WTC11 (cell line): ENCODE data around the gene LRRC28.

ENCODE experiments used
- CBFB ChIP-seq: sonication (generic); formaldehyde crosslinking; IDR thresholded peaks from 2 replicates; pipeline ENCODE4 v1.8.1; 2022; ENCODE audit warnings: mild to moderate bottlenecking, low read depth, missing genetic modification reagents
- CREB1 ChIP-seq: sonication (generic); formaldehyde crosslinking; IDR thresholded peaks from 2 replicates; pipeline ENCODE4 v1.8.0; 2023; ENCODE audit warnings: mild to moderate bottlenecking, missing genetic modification reagents
- CTCF ChIP-seq: fragments of 200-600 bp; IDR thresholded peaks from 2 replicates; pipeline ENCODE4 v1.8.0; 2022; ENCODE audit warnings: antibody characterized with exemption
- ETV6 ChIP-seq: sonication (generic); formaldehyde crosslinking; IDR thresholded peaks from 2 replicates; pipeline ENCODE4 v1.8.1; 2022; ENCODE audit warnings: mild to moderate bottlenecking, missing genetic modification reagents
- FOXJ3 ChIP-seq: sonication (generic); formaldehyde crosslinking; IDR thresholded peaks from 2 replicates; pipeline ENCODE4 v1.9.0; 2021; ENCODE audit warnings: missing genetic modification reagents, mild to moderate bottlenecking, borderline replicate concordance
- FOXP1 ChIP-seq: sonication (generic); formaldehyde crosslinking; IDR thresholded peaks from 2 replicates; pipeline ENCODE4 v1.8.0; 2022; ENCODE audit warnings: missing genetic modification reagents, mild to moderate bottlenecking, moderate library complexity, borderline replicate concordance
- IRF2 ChIP-seq: sonication (generic); formaldehyde crosslinking; IDR thresholded peaks from 2 replicates; pipeline ENCODE4 v1.8.0; 2022; ENCODE audit warnings: low read depth, missing genetic modification reagents, borderline replicate concordance
- MAX ChIP-seq: sonication (generic); formaldehyde crosslinking; IDR thresholded peaks from 2 replicates; pipeline ENCODE4 v1.8.0; 2022; ENCODE audit warnings: mild to moderate bottlenecking, missing genetic modification reagents
- STAT6 ChIP-seq: sonication (generic); formaldehyde crosslinking; conservative IDR thresholded peaks from 2 replicates; pipeline ENCODE4 v1.8.1; 2023; ENCODE audit warnings: mild to moderate bottlenecking, low read depth, missing genetic modification reagents, moderate library complexity
- TP53 ChIP-seq: sonication (generic); formaldehyde crosslinking; IDR thresholded peaks from 2 replicates; pipeline ENCODE4 v1.8.1; 2023; ENCODE audit warnings: mild to moderate bottlenecking, missing genetic modification reagents
- USF1 ChIP-seq: sonication (generic); formaldehyde crosslinking; IDR thresholded peaks from 2 replicates; pipeline ENCODE4 v1.8.0; 2022; ENCODE audit warnings: mild to moderate bottlenecking, missing genetic modification reagents
- USF2 ChIP-seq: sonication (generic); formaldehyde crosslinking; IDR thresholded peaks from 2 replicates; pipeline ENCODE4 v1.8.1; 2023; ENCODE audit warnings: mild to moderate bottlenecking, missing genetic modification reagents, moderate library complexity
- ZNF396 ChIP-seq: fragments of 250-450 bp; sonication (Bioruptor Pico); IDR thresholded peaks from 2 replicates; pipeline ENCODE4 v1.8.0; 2021; ENCODE audit warnings: mild to moderate bottlenecking, moderate library complexity, borderline replicate concordance

- TF ChIP-seq FOXJ3 (no peak), CTCF (no peak), TP53 (no peak), ZNF396 (no peak), CBFB (CRISPR knock-in tag) (no peak), CREB1 (CRISPR knock-in tag) (no peak), USF2 (CRISPR knock-in tag) (no peak), ETV6 (CRISPR knock-in tag) (no peak), STAT6 (CRISPR knock-in tag) (no peak), IRF2 (CRISPR knock-in tag) (no peak), USF1 (CRISPR knock-in tag) (no peak), MAX (CRISPR knock-in tag) (no peak), FOXP1 (CRISPR knock-in tag) (no peak)
These were observed 24.5 kb upstream of the LRRC28 start for GRCh38 chr15:99226802-99227201.
